Endodermal cell (in vitro differentiated cells): ENCODE measurements around the gene ITGAD. TPM values are rescaled to one million over a fixed set of nuclear protein-coding genes. Genes with fewer than 3 reads are reported as not detected.

Experiments
- DNase-seq: peaks from one replicate; pipeline ENCODE4 v3.0.0-alpha.2; 2017
- H3K27ac ChIP-seq: 2 replicates; pipeline ENCODE4 v1.5.1; 2013; ENCODE audit warnings: mild to moderate bottlenecking, low read depth, low read length, moderate library complexity
- H3K27me3 ChIP-seq: 2 replicates; pipeline ENCODE4 v1.6.1; 2013; ENCODE audit warnings: mild to moderate bottlenecking, low read length, moderate library complexity; ENCODE audit not compliant: insufficient read depth, control insufficient read depth, poor library complexity, severe bottlenecking
- H3K36me3 ChIP-seq: 2 replicates; pipeline ENCODE4 v1.7.0; 2013; ENCODE audit warnings: mild to moderate bottlenecking, low read length, moderate library complexity; ENCODE audit not compliant: control insufficient read depth, insufficient read depth
- H3K4me1 ChIP-seq: one replicate; pipeline ENCODE4 v1.7.0; 2013; ENCODE audit warnings: low read length; ENCODE audit not compliant: control insufficient read depth, insufficient read depth
- H3K4me3 ChIP-seq: 2 replicates; pipeline ENCODE4 v1.5.1; 2013; ENCODE audit warnings: mild to moderate bottlenecking, low read length, moderate library complexity
- H3K9ac ChIP-seq: 2 replicates; pipeline ENCODE4 v1.6.1; 2013; ENCODE audit warnings: mild to moderate bottlenecking, low read length, moderate library complexity; ENCODE audit not compliant: poor library complexity, severe bottlenecking; ENCODE audit errors: extremely low read depth
- H3K9me3 ChIP-seq: 2 replicates; pipeline ENCODE4 v1.6.1; 2013; ENCODE audit warnings: mild to moderate bottlenecking, low read length, moderate library complexity; ENCODE audit not compliant: control insufficient read depth
- H3K27ac Mint-ChIP-seq: 2 replicates; pipeline ENCODE4 v1.8.0; 2020; ENCODE audit warnings: mixed read lengths
- H3K27me3 Mint-ChIP-seq: 2 replicates; pipeline ENCODE4 v1.8.0; 2021; ENCODE audit warnings: mild to moderate bottlenecking, mixed read lengths; ENCODE audit not compliant: insufficient read depth
- H3K36me3 Mint-ChIP-seq: 2 replicates; pipeline ENCODE4 v1.8.0; 2020; ENCODE audit warnings: low read depth, mixed read lengths
- H3K4me1 Mint-ChIP-seq: 2 replicates; pipeline ENCODE4 v1.8.0; 2020; ENCODE audit warnings: mixed read lengths
- H3K4me3 Mint-ChIP-seq: 2 replicates; pipeline ENCODE4 v1.8.0; 2020; ENCODE audit warnings: mild to moderate bottlenecking, moderate library complexity, mixed read lengths
- H3K9me3 Mint-ChIP-seq: 2 replicates; pipeline ENCODE4 v1.8.0; 2020; ENCODE audit warnings: mild to moderate bottlenecking, mixed read lengths
- CTCF ChIP-seq: fragments of 200-600 bp; sonication (generic); conservative IDR thresholded peaks from 2 replicates; pipeline ENCODE4 v1.5.0; 2021; ENCODE audit warnings: antibody characterized with exemption, mild to moderate bottlenecking
- WGBS, 2 experiments: methylation state at CpG; one replicate each; pipeline versions ENCODE4 v1.1.5 to v1.1.7; 2013; ENCODE audit warnings: missing lambda C conversion rate in 2 of 2, mixed read lengths in 1 of 2; ENCODE audit not compliant: insufficient coverage in 1 of 2, insufficient read length in 1 of 2; 5-methylcytosine and 5-hydroxymethylcytosine counted together
- total RNA-seq, 2 donors: library from RNA; stranded (reverse); fragmentation: NEBNext Ultra II Directional in 1 of 2; extraction: Animal tissue kit (Norgen Biotek cat#: 25700) in 1 of 2; gene quantifications; 2 replicates in 1 of 2; 3 replicates in 1 of 2; pipeline ENCODE4 v1.2.1, GENCODE V29; 2021

ITGAD gene
- total RNA-seq, 2 donors from 2014 or later = not detected

- no peak overlapping the region for H3K27ac Mint-ChIP-seq
- H3K27me3 Mint-ChIP-seq = peaks cover 31% of the 10 kb centered on the region
- Histone ChIP-seq H3K9ac (no peak overlapping the region), H3K36me3 (no peaks in the 10 kb centered on the region), H3K27ac (no peak overlapping the region), H3K4me1 (no peaks in the 10 kb centered on the region), H3K4me3 (no peak overlapping the region), H3K27me3 (no peaks in the 10 kb centered on the region), H3K9me3 (no peaks in the 10 kb centered on the region)
- H3K4me3 Mint-ChIP-seq = no peak overlapping the region
- 67 to 100% methylated on average over 1 of the region's 1 CpG for WGBS, 2 experiments
- no peak for TF ChIP-seq CTCF
- H3K4me1 Mint-ChIP-seq = peaks cover 4% of the 10 kb centered on the region
- peaks cover 9% of the 10 kb centered on the region for H3K9me3 Mint-ChIP-seq
- H3K36me3 Mint-ChIP-seq = no peaks in the 10 kb centered on the region
- DNase-seq = no peak
Observed at GRCh38 chr16:31402687-31403086, 9.6 kb downstream of the ITGAD start.

GRCh38 chr16:31403590-31404352, 10.6 kb downstream of the ITGAD start:
- H3K9ac ChIP-seq = no peak overlapping the region
- TF ChIP-seq CTCF = no peak

GRCh38 chr16:31404353-31405064, 11.4 kb downstream of the ITGAD start:
- H3K4me3 Mint-ChIP-seq = no peak overlapping the region
- no peak for TF ChIP-seq CTCF
- Histone ChIP-seq H3K27ac (no peak overlapping the region), H3K9ac (no peak overlapping the region), H3K27me3 (no peaks in the 10 kb centered on the region), H3K4me1 (no peaks in the 10 kb centered on the region), H3K36me3 (no peaks in the 10 kb centered on the region), H3K9me3 (no peaks in the 10 kb centered on the region), H3K4me3 (no peak overlapping the region)
- H3K27ac Mint-ChIP-seq = no peak overlapping the region
- WGBS, 2 experiments = 88 to 100% methylated on average over 6 to 9 of the region's 9 CpGs
- H3K36me3 Mint-ChIP-seq = no peaks in the 10 kb centered on the region
- H3K9me3 Mint-ChIP-seq = peaks cover 5% of the 10 kb centered on the region
- H3K27me3 Mint-ChIP-seq = peaks cover 40% of the 10 kb centered on the region
- DNase-seq = no peak
- H3K4me1 Mint-ChIP-seq = peaks cover 10% of the 10 kb centered on the region

More at GRCh38 chr16:31403590-31404352, 10.6 kb downstream of the ITGAD start:
- Mint-ChIP-seq H3K36me3 (no peaks in the 10 kb centered on the region), H3K4me3 (no peak overlapping the region), H3K4me1 (peaks cover 10% of the 10 kb centered on the region), H3K27me3 (peaks cover 38% of the 10 kb centered on the region), H3K27ac (no peak overlapping the region), H3K9me3 (peaks cover 9% of the 10 kb centered on the region)
- H3K9me3 ChIP-seq = no peaks in the 10 kb centered on the region
- no peak for DNase-seq
- H3K4me1 ChIP-seq = no peaks in the 10 kb centered on the region
- no peak overlapping the region for H3K27ac ChIP-seq
- H3K27me3 ChIP-seq = no peaks in the 10 kb centered on the region
- no peak overlapping the region for H3K4me3 ChIP-seq
- WGBS, 2 experiments = 92 to 96% methylated on average over 9 to 21 of the region's 21 CpGs
- H3K36me3 ChIP-seq = no peaks in the 10 kb centered on the region
